Measurements from ENCODE around the gene KRTAP12-3. TPM values are rescaled to one million over a fixed set of nuclear protein-coding genes. Genes with fewer than 3 reads are reported as not detected.

KRTAP12-3 gene
- total and polyA plus RNA-seq, 2 experiments from 2014 or later: not detected

DNA sequence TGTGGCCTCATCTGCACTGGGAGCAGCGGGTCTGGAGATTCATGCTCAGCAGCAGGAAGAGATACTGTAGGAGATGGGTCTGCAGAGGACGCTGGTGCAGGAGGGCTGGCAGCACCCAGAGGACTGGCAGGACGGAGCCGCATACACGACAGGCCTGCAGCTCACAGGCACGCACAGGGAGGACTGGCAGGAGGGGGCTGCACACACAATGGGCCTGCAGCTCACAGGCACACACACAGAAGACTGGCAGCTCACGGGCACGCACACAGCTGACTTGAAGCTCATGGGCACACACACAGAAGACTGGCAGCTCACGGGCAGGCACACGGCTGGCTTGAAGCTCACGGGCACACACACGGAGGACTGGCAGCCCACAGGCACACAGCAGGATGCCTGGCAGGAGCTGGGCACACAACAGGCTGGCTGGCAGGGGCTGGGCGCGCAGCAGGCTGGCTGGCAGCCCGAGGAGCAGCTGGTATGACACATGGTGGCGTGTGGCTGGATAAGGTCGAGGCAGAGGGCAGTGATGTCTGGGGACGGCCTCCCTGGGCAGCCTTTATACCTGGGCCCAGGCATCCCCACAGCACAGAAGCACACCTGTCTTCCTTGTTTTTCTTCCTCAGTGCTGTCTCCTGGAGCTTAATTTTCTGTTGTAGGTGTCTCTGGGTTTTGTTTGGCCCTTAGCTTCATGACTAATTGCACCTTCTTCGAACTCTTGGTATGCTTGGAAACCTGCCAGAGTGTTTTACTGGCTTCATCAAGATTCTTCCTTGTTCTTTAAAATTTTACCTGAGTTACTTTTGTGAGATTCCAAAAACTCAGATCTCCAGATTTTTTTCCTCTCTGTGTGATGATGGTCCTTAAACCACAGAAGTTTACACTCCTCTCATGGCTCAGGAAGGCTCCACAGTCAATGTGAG, 8.9 kb downstream of the KRTAP12-3 start, which contains the start of gene KRTAP12-2:
KRTAP12-2 (minus strand) TSS at position 527 of the 920 bp plus-strand sequence; CDS start at position 486, 41 bp downstream.
- Histone ChIP-seq H3F3A (ENCODE audit: insufficient read depth) (no peaks in the 10 kb centered on the region), H3K36me3 (ENCODE audit: low read depth) (no peaks in the 10 kb centered on the region), H3K27me3 (replicated peaks; ENCODE audit: insufficient read depth) (0 out of 2 replicates have a peak, but pooled peaks cover 9% of the 10 kb centered on the region), H3K79me2 (ENCODE audit: insufficient read depth) (no peaks in the 10 kb centered on the region), H3K4me3 (no peak within 1 kb of the TSS), H3K9me2 (ENCODE audit: insufficient read depth) (no peaks in the 10 kb centered on the region), H3K9ac (no peak within 1 kb of the TSS), H3K4me2 (ENCODE audit: unreplicated experiment) (no peak within 1 kb of the TSS), H3K27ac (no peak within 1 kb of the TSS), H3K4me1 (ENCODE audit: insufficient read depth) (no peaks in the 10 kb centered on the region), H2AFZ (no peak within 1 kb of the TSS), H4K20me1 (ENCODE audit: insufficient read depth) (no peaks in the 10 kb centered on the region), H3K9me3 (ENCODE audit: low read depth) (no peaks in the 10 kb centered on the region)
- WGBS, 2 experiments (ENCODE audit: low coverage in 1 of 2, low lambda C conversion rate in 2 of 2, missing lambda C conversion rate in 2 of 2): 34 to 38% methylated on average over 19 of the region's 19 CpGs
- in situ Hi-C loops (cut with MboI): no loop called here
- DNase-seq: no peak
- no peak for TF ChIP-seq EZH2 (IDR thresholded peaks at IDR 0.05; ENCODE audit: insufficient read depth, poor library complexity, severe bottlenecking)
- no peak for TF ChIP-seq EZH2phosphoT487 (IDR thresholded peaks at IDR 0.05; ENCODE audit: insufficient read depth, low read depth)

DNA sequence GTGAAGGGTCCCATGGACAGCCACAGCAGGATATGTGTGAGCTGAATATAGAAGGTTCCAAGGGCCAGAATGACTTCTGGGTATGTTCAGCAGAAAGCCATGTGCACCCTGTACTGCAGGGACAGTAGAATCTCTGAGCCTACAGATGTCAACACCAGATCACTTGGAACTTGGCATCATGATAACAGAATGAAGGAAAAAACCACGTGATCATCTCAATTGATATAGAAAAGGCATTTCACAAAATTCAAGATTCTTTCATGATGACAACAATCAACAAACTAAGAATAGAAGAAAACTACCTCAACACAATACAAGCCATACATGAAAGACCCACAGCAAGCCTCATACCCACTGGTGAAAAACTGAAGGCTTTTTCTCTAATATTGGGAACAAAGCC, 9.9 kb downstream of the KRTAP12-3 start:
- H3K36me3 ChIP-seq (ENCODE audit: low read depth): no peaks in the 10 kb centered on the region
- TF ChIP-seq EZH2phosphoT487 (IDR thresholded peaks at IDR 0.05; ENCODE audit: insufficient read depth, low read depth) (no peak), EZH2 (IDR thresholded peaks at IDR 0.05; ENCODE audit: insufficient read depth, poor library complexity, severe bottlenecking) (no peak)
- H3K79me2 ChIP-seq (ENCODE audit: insufficient read depth): no peaks in the 10 kb centered on the region
- H3K9me3 ChIP-seq (ENCODE audit: low read depth): no peaks in the 10 kb centered on the region
- H3K9ac ChIP-seq: no peak overlapping the region
- H3K4me2 ChIP-seq (ENCODE audit: unreplicated experiment): no peak overlapping the region
- H3K4me3 ChIP-seq: no peak overlapping the region
- no peak for DNase-seq
- WGBS, 2 experiments (ENCODE audit: low coverage in 1 of 2, low lambda C conversion rate in 2 of 2, missing lambda C conversion rate in 2 of 2): 5 to 18% methylated on average over 1 of the region's 1 CpG
- in situ Hi-C loops (cut with MboI): no loop called here
- H3K4me1 ChIP-seq (ENCODE audit: insufficient read depth): no peaks in the 10 kb centered on the region
- no peaks in the 10 kb centered on the region for H3K9me2 ChIP-seq (ENCODE audit: insufficient read depth)
- H3K27me3 ChIP-seq (replicated peaks; ENCODE audit: insufficient read depth): 0 out of 2 replicates have a peak, but pooled peaks cover 9% of the 10 kb centered on the region
- no peaks in the 10 kb centered on the region for H3F3A ChIP-seq (ENCODE audit: insufficient read depth)
- no peak overlapping the region for H3K27ac ChIP-seq
- no peak overlapping the region for H2AFZ ChIP-seq
- H4K20me1 ChIP-seq (ENCODE audit: insufficient read depth): no peaks in the 10 kb centered on the region

GRCh38 chr21:44670642-44671432, 13.1 kb downstream of the KRTAP12-3 start:
- Histone ChIP-seq H3K4me1 (ENCODE audit: insufficient read depth) (no peaks in the 10 kb centered on the region), H3K9me3 (ENCODE audit: low read depth) (no peaks in the 10 kb centered on the region), H4K20me1 (ENCODE audit: insufficient read depth) (no peaks in the 10 kb centered on the region), H3K9me2 (ENCODE audit: insufficient read depth) (no peaks in the 10 kb centered on the region), H3F3A (ENCODE audit: insufficient read depth) (no peaks in the 10 kb centered on the region), H3K79me2 (ENCODE audit: insufficient read depth) (no peaks in the 10 kb centered on the region), H3K27me3 (replicated peaks; ENCODE audit: insufficient read depth) (peaks cover 16% of the 10 kb centered on the region; the same call in 1 of the 2 replicates), H3K4me2 (ENCODE audit: unreplicated experiment) (no peak overlapping the region), H3K4me3 (no peak overlapping the region), H3K27ac (no peak overlapping the region), H3K36me3 (ENCODE audit: low read depth) (no peaks in the 10 kb centered on the region), H3K9ac (no peak overlapping the region), H2AFZ (no peak overlapping the region)
- no peak for DNase-seq
- TF ChIP-seq EZH2phosphoT487 (IDR thresholded peaks at IDR 0.05; ENCODE audit: insufficient read depth, low read depth) (no peak), EZH2 (IDR thresholded peaks at IDR 0.05; ENCODE audit: insufficient read depth, poor library complexity, severe bottlenecking) (no peak)
- in situ Hi-C loops (cut with MboI): no loop called here
- 19 to 25% methylated on average over 3 of the region's 3 CpGs for WGBS, 2 experiments (ENCODE audit: low coverage in 1 of 2, low lambda C conversion rate in 2 of 2, missing lambda C conversion rate in 2 of 2)

- no peaks in the 10 kb centered on the region for H3K36me3 ChIP-seq (ENCODE audit: low read depth)
- H3K9me3 ChIP-seq (ENCODE audit: low read depth): no peaks in the 10 kb centered on the region
- no peak overlapping the region for H3K4me3 ChIP-seq
- H3K27ac ChIP-seq: no peak overlapping the region
- H3K4me2 ChIP-seq (ENCODE audit: unreplicated experiment): no peak overlapping the region
- WGBS, 2 experiments (ENCODE audit: low coverage in 1 of 2, low lambda C conversion rate in 2 of 2, missing lambda C conversion rate in 2 of 2): 29 to 54% methylated on average over 1 of the region's 1 CpG
- no peaks in the 10 kb centered on the region for H3F3A ChIP-seq (ENCODE audit: insufficient read depth)
- H3K79me2 ChIP-seq (ENCODE audit: insufficient read depth): no peaks in the 10 kb centered on the region
- no peaks in the 10 kb centered on the region for H4K20me1 ChIP-seq (ENCODE audit: insufficient read depth)
- no peaks in the 10 kb centered on the region for H3K9me2 ChIP-seq (ENCODE audit: insufficient read depth)
- H3K4me1 ChIP-seq (ENCODE audit: insufficient read depth): no peaks in the 10 kb centered on the region
- in situ Hi-C loops (cut with MboI): no loop called here
- TF ChIP-seq EZH2 (IDR thresholded peaks at IDR 0.05; ENCODE audit: insufficient read depth, poor library complexity, severe bottlenecking) (no peak), EZH2phosphoT487 (IDR thresholded peaks at IDR 0.05; ENCODE audit: insufficient read depth, low read depth) (no peak)
- no peak for DNase-seq
- H3K9ac ChIP-seq: no peak overlapping the region
- peaks cover 20% of the 10 kb centered on the region; the same call in 1 of the 2 replicates for H3K27me3 ChIP-seq (replicated peaks; ENCODE audit: insufficient read depth)
- no peak overlapping the region for H2AFZ ChIP-seq
These were observed 14.2 kb downstream of the KRTAP12-3 start for GRCh38 chr21:44671911-44672310.
